Nephron (organoid): ENCODE data around the gene ROCK2.
A peak's percentile ranks its signal among the peaks of the same experiment; 100 is the strongest.

Experiments
- H3K27ac Mint-ChIP-seq, 3 experiments: 2 replicates each; pipeline ENCODE4 v1.8.0; 2020; ENCODE audit warnings: mixed read lengths in 3 of 3, mild to moderate bottlenecking in 2 of 3, moderate library complexity in 1 of 3
- H3K27me3 Mint-ChIP-seq: 2 replicates; pipeline ENCODE4 v1.8.0; 2021; ENCODE audit warnings: low read depth, mild to moderate bottlenecking, moderate library complexity, mixed read lengths
- H3K36me3 Mint-ChIP-seq: 2 replicates; pipeline ENCODE4 v1.8.0; 2020; ENCODE audit warnings: low read depth, mixed read lengths
- H3K4me1 Mint-ChIP-seq: 2 replicates; pipeline ENCODE4 v1.8.0; 2020; ENCODE audit warnings: mixed read lengths
- H3K4me3 Mint-ChIP-seq, 3 experiments: 2 replicates each; pipeline ENCODE4 v1.8.0; 2020; ENCODE audit warnings: mild to moderate bottlenecking in 3 of 3, mixed read lengths in 3 of 3, moderate library complexity in 2 of 3
- H3K9me3 Mint-ChIP-seq: 2 replicates; pipeline ENCODE4 v1.8.0; 2020; ENCODE audit warnings: mixed read lengths
- TF ChIP-seq, protein P1 (sequence below), 3 experiments: fragments of 200-600 bp; sonication (generic); IDR thresholded peaks; one replicate each; pipeline ENCODE4 v1.5.0; 2021; ENCODE audit warnings: antibody characterized with exemption in 3 of 3; ENCODE audit not compliant: unreplicated experiment in 3 of 3

The ROCK2 gene

DNA sequence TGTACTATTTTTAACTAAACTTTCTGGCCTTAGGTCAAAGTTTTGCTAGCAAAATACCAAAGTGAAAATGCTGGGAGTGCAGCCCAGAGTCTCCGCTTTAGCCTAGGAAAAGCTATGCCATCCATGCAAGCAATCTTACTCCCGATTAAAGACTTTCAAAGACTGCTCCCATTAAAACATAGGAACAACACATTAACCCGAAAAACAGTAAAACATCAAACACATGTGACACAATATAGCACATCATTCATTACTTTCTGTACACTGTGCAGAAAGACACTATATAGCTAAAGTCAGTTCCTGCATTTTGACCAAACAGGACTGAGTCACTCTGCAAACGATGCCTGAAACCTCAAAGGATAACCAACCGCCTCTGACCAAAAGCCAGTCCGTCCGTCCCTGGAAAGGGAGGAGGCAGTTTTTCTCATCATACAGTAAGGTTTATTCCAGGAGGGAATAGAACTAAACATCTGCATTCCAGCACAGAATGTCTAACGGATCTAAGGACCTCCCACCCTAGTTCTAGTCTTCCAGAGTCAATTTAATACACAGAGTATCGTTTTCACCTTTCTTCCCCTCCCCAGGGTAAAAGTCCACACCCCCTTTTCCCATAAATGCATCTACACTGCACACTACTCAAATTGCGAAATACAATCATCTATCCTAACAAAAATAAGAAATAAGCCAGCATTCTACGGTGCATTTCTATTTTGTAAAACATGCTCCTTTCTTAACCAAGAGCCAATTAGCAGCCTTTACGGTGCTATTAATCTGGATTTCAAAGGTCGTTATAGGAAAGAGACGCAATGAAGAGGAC, 1.7 kb downstream of the ROCK2 start:
- TF ChIP-seq, protein P1, sequence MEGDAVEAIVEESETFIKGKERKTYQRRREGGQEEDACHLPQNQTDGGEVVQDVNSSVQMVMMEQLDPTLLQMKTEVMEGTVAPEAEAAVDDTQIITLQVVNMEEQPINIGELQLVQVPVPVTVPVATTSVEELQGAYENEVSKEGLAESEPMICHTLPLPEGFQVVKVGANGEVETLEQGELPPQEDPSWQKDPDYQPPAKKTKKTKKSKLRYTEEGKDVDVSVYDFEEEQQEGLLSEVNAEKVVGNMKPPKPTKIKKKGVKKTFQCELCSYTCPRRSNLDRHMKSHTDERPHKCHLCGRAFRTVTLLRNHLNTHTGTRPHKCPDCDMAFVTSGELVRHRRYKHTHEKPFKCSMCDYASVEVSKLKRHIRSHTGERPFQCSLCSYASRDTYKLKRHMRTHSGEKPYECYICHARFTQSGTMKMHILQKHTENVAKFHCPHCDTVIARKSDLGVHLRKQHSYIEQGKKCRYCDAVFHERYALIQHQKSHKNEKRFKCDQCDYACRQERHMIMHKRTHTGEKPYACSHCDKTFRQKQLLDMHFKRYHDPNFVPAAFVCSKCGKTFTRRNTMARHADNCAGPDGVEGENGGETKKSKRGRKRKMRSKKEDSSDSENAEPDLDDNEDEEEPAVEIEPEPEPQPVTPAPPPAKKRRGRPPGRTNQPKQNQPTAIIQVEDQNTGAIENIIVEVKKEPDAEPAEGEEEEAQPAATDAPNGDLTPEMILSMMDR (IDR thresholded peaks at IDR 0.05; ENCODE audit: unreplicated experiment in 3 of 3): no peak
- Mint-ChIP-seq H3K4me1 (peaks cover 38% of the 10 kb centered on the region), H3K27me3 (no peaks in the 10 kb centered on the region), H3K4me3 (peak overlapping the region; percentile 98 to 100 (median 99)), H3K36me3 (peaks cover 9% of the 10 kb centered on the region), H3K9me3 (no peaks in the 10 kb centered on the region), H3K27ac (peak overlapping the region; percentile 89 to 99 (median 99))

DNA sequence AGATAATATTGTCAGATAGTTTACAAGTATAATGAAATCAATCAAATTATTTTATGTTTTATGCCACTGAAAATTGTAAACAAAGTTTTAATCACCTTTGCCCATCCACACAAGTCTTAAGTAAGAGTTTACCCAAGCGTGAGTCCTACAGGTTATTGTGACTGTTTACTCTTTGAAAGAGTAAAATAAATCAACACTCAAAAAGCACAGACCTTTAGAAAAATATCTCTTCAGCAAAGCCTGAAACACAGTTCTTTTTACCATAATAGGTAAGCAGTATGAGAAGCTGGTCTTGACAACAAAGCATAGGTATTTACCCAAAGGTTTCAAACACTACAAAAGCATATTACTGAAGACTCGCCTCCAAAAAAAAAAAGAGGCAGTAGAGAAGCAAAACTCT, 3.7 kb downstream of the ROCK2 start:
- peaks cover 15% of the 10 kb centered on the region for H3K36me3 Mint-ChIP-seq
- H3K9me3 Mint-ChIP-seq: peaks cover 3% of the 10 kb centered on the region
- H3K27me3 Mint-ChIP-seq: no peaks in the 10 kb centered on the region
- peaks cover 38% of the 10 kb centered on the region for H3K4me1 Mint-ChIP-seq
- H3K4me3 Mint-ChIP-seq: peak overlapping the region; percentile 29 to 43 (median 40)
- no peak overlapping the region for H3K27ac Mint-ChIP-seq
- TF ChIP-seq, protein P1 (IDR thresholded peaks at IDR 0.05; ENCODE audit: unreplicated experiment in 3 of 3): no peak

DNA sequence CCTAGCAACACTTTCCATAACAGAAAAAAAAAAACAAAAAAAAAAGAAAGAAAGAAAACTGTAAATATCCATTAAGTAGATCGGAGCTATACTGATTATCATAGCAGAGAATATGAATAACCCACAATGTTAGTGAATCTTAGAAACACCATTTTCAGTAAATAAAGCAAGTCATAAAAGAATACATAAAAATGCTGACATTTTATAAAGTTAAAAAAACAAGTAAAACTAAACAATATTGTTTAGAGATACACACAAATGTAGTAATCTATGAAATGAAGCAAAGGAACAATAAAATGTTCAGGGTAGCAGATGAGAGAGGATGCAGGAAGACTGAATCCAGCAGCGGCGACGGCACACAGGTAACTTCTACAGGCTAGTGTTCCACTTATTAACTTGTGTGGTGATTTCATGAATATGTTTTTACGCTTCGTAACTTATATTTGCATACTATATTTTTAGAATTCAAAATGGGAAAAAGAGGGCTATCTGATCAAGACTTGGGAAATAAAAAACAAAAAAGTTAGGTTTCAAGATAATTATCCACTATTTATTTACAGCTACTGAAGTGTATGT, 4.8 kb downstream of the ROCK2 start:
- Mint-ChIP-seq H3K4me3 (peak overlapping the region in 1 of 3 experiments; percentile 21), H3K36me3 (peaks cover 15% of the 10 kb centered on the region), H3K27ac (no peak overlapping the region), H3K27me3 (no peaks in the 10 kb centered on the region), H3K9me3 (peaks cover 3% of the 10 kb centered on the region), H3K4me1 (peaks cover 32% of the 10 kb centered on the region)
- TF ChIP-seq, protein P1 (IDR thresholded peaks at IDR 0.05; ENCODE audit: unreplicated experiment in 3 of 3): no peak

DNA sequence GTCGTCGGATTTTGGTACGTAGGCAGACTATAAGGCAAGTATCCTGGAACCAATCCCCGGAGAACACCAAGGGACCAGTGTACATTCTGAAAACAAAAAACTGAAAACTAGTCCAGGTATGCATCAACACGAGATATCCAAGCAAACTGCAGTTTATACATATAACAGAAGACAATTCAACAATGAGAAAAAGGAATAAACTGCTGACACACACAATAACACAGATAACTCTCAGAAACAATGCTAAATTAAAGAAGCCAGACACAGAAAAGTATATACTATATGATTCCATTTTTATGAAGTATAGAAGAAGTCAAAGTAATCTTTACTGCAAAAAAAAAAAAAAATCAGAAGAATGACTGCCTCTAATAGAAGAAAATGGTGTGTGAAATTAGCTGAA, 5.9 kb downstream of the ROCK2 start:
- H3K27me3 Mint-ChIP-seq: no peaks in the 10 kb centered on the region
- H3K4me1 Mint-ChIP-seq: peaks cover 32% of the 10 kb centered on the region

DNA sequence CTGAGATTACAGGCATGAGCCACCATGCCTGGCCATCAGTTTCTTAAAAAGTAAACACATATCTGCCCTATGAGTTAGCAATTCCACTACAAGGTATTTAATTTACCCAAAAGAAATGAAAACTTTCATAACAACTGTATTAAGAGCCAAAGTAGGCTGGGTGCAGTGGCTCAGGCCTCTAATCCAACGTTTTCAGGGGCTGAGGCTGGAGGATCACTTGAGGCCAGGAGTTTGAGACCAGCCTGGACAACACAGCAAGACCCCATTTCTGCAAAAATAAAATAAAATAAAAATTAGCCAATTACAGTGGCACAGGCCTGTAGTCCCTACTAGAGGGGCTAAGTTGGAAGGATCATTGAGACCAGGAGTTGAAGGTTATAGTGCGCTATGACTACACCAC, 6.5 kb downstream of the ROCK2 start:
- H3K4me3 Mint-ChIP-seq: no peak overlapping the region
- H3K27ac Mint-ChIP-seq: no peak overlapping the region
- peaks cover 12% of the 10 kb centered on the region for H3K9me3 Mint-ChIP-seq
- H3K36me3 Mint-ChIP-seq: peaks cover 26% of the 10 kb centered on the region
- TF ChIP-seq, protein P1 (IDR thresholded peaks at IDR 0.05; ENCODE audit: unreplicated experiment in 3 of 3): no peak
- H3K4me1 Mint-ChIP-seq: peaks cover 29% of the 10 kb centered on the region
- no peaks in the 10 kb centered on the region for H3K27me3 Mint-ChIP-seq

More for the DNA sequence above, 5.9 kb downstream of the ROCK2 start:
- no peak overlapping the region for H3K27ac Mint-ChIP-seq
- TF ChIP-seq, protein P1 (IDR thresholded peaks at IDR 0.05; ENCODE audit: unreplicated experiment in 3 of 3): no peak
- peaks cover 19% of the 10 kb centered on the region for H3K36me3 Mint-ChIP-seq
- H3K4me3 Mint-ChIP-seq: no peak overlapping the region
- peaks cover 6% of the 10 kb centered on the region for H3K9me3 Mint-ChIP-seq
